Naive thymus-derived CD4-positive, alpha-beta T cell (primary cell): Measurements from ENCODE around the gene SECTM1. TPM values are rescaled to one million over a fixed set of nuclear protein-coding genes. Genes with fewer than 3 reads are reported as not detected.

Source experiments
- ATAC-seq: fragments of 150-1000 bp; cut with Tn5 transposase; 2 replicates; pipeline ENCODE4 v1.10.0; 2021; ENCODE audit warnings: mild to moderate bottlenecking, moderate library complexity
- CTCF ChIA-PET: fragments of 350-600 bp; sonication (Branson Sonifier 250); formaldehyde crosslinking; loops from one replicate; lab custom pipeline; 2021; ENCODE audit warnings: antibody characterized with exemption; lab: Charles Lee
- POLR2A ChIA-PET: fragments of 350-600 bp; sonication (Branson Sonifier 250); formaldehyde crosslinking; loops from one replicate; lab custom pipeline; 2021; ENCODE audit warnings: antibody characterized with exemption, inconsistent platforms; lab: Charles Lee
- DNase-seq, 9 donors: peaks; one replicate each; pipeline versions ENCODE4 v3.0.0 to v3.0.0-alpha.2; 2020 to 2022; ENCODE audit warnings: mixed read lengths in 1 of 9
- H3K27ac ChIP-seq: one replicate; pipeline ENCODE4 v1.7.0; 2013; ENCODE audit warnings: mild to moderate bottlenecking, low read depth, low read length, moderate library complexity
- H3K27me3 ChIP-seq, 2 donors: one replicate each; pipeline ENCODE4 v1.7.0; 2013; ENCODE audit warnings: low read length in 2 of 2, mild to moderate bottlenecking in 2 of 2, moderate library complexity in 2 of 2; ENCODE audit not compliant: control insufficient read depth in 2 of 2, insufficient read depth in 2 of 2
- H3K36me3 ChIP-seq, 3 experiments: 1 replicate in 2 of 3; 2 replicates in 1 of 3; pipeline ENCODE4 v1.7.0; 2013; ENCODE audit warnings: low read length in 3 of 3, mild to moderate bottlenecking in 3 of 3, moderate library complexity in 1 of 3; ENCODE audit not compliant: insufficient read depth in 3 of 3, control insufficient read depth in 2 of 3
- H3K4me1 ChIP-seq, 2 donors: one replicate each; pipeline ENCODE4 v1.7.0; 2013; ENCODE audit warnings: low read length in 2 of 2, mild to moderate bottlenecking in 2 of 2, moderate library complexity in 1 of 2; ENCODE audit not compliant: control insufficient read depth in 2 of 2, insufficient read depth in 2 of 2
- H3K4me3 ChIP-seq: 2 replicates; pipeline ENCODE4 v1.7.0; 2013; ENCODE audit warnings: mild to moderate bottlenecking, low read length
- H3K9me3 ChIP-seq, 3 experiments: 1 replicate in 2 of 3; 2 replicates in 1 of 3; pipeline ENCODE4 v1.7.0; 2013; ENCODE audit warnings: low read length in 3 of 3; ENCODE audit not compliant: control insufficient read depth in 2 of 3
- H3K27ac Mint-ChIP-seq, 9 donors: one replicate each; pipeline ENCODE4 v1.8.0; 2020 to 2022; ENCODE audit warnings: mixed read lengths in 9 of 9, mild to moderate bottlenecking in 8 of 9, moderate library complexity in 5 of 9, inconsistent platforms in 2 of 9
- H3K27me3 Mint-ChIP-seq, 5 donors: one replicate each; pipeline ENCODE4 v1.8.0; 2021 to 2022; ENCODE audit warnings: mixed read lengths in 5 of 5, mild to moderate bottlenecking in 1 of 5
- H3K36me3 Mint-ChIP-seq, 5 donors: one replicate each; pipeline ENCODE4 v1.8.0; 2020 to 2022; ENCODE audit warnings: mixed read lengths in 5 of 5, mild to moderate bottlenecking in 3 of 5, inconsistent platforms in 1 of 5
- H3K4me1 Mint-ChIP-seq, 7 donors: one replicate each; pipeline ENCODE4 v1.8.0; 2020 to 2022; ENCODE audit warnings: mixed read lengths in 7 of 7, mild to moderate bottlenecking in 3 of 7, inconsistent platforms in 1 of 7
- H3K4me3 Mint-ChIP-seq, 10 donors: one replicate each; pipeline ENCODE4 v1.8.0; 2020 to 2022; ENCODE audit warnings: mild to moderate bottlenecking in 10 of 10, mixed read lengths in 10 of 10, moderate library complexity in 6 of 10, inconsistent platforms in 2 of 10
- H3K9me3 Mint-ChIP-seq, 11 donors: one replicate each; pipeline ENCODE4 v1.8.0; 2020 to 2022; ENCODE audit warnings: mixed read lengths in 11 of 11, mild to moderate bottlenecking in 4 of 11, inconsistent platforms in 1 of 11, moderate library complexity in 1 of 11
- intact Hi-C, 2 donors: fragments of 100-400 bp; cut with micrococcal nuclease; formaldehyde crosslinking; loops; one replicate each; pipeline ENCODE4 v1.15.1; 2023
- polyA plus RNA-seq, 2 donors: library from polyadenylated mRNA; unstranded; fragments of 300-500 nt; fragmentation: Illumina TruSeq; gene quantifications; one replicate each; pipeline ENCODE4 v1.2.3, GENCODE V29; 2021
- total RNA-seq, 6 experiments: library from RNA in 5 of 6; stranded (reverse) in 5 of 6; gene quantifications; 1 replicate in 5 of 6; 2 replicates in 1 of 6; pipeline ENCODE4 v1.2.3 and lab custom pipeline; 2021 to 2026

The SECTM1 gene
- total and polyA plus RNA-seq, 7 experiments from 2014 or later: 1.5 to 32.4 (median 3.2) TPM

DNA sequence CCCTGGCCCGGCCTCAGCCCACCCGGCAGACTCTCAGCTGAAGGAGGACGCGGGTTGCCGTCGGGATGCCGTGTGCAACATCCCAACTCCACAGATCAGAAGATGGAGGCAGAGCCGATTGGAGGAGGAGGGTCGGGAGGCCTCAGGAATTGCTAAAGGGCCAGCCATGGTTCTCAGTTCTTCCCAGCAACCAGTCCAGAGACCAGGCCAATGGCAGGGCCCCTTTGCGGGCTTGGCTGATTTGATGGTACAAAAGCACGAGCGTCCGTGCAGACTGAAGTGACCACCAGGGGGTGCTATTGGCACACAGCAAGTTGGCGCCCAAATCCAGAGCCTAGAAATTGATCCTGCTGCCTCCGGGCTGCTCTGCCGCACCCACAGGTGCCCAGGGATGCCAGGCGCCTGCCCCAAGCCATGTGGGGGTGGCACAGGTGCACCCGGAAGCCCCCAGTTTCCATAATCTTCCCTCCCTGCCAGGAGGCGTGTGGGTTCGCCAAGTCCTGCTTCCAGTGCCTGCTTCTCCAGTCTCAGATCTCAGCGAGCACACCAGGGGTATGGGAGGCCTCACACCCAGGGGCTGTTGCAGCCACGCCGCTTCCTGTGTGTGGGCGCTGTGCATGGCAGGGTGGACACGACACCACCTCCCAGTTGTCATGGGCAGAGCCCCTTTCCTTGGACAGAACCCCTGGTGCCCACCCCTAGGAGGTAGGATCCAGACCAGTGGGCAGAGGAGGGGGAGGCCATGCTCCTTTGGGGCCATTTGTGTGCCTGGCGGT, 18.3 kb upstream of the SECTM1 start:
- Mint-ChIP-seq H3K9me3 (no peaks in the 10 kb centered on the region), H3K4me3 (peak overlapping the region in 1 of 10 donors; percentile 34), H3K27me3 (peaks cover 0 to 15% (median 5%) of the 10 kb centered on the region in 5 donors), H3K27ac (no peak overlapping the region), H3K4me1 (peaks cover 0 to 7% (median under 1%) of the 10 kb centered on the region in 7 donors), H3K36me3 (no peaks in the 10 kb centered on the region)
- ATAC-seq (peak; percentile 91), DNase-seq (peak; percentile 59 to 84 (median 77))
- Histone ChIP-seq H3K27me3 (no peaks in the 10 kb centered on the region), H3K4me1 (no peaks in the 10 kb centered on the region), H3K9me3 (no peaks in the 10 kb centered on the region), H3K36me3 (no peaks in the 10 kb centered on the region), H3K4me3 (no peak overlapping the region), H3K27ac (no peak overlapping the region)
- POLR2A ChIA-PET: interaction anchor here (1.2 to 1.6 kb wide), 2 partner anchors 66 to 145 kb away, joined by 3 to 4 read pairs; no protein-coding TSS in a partner anchor
- intact Hi-C loops: loop anchor here (1.0 to 5.0 kb wide), 4 partner anchors 62 to 415 kb away; no protein-coding TSS in a partner anchor
- CTCF ChIA-PET: interaction anchor here (0.8 to 2.6 kb wide), 5 partner anchors 12 to 202 kb away, joined by 3 to 13 read pairs (median 3); no protein-coding TSS in a partner anchor

DNA sequence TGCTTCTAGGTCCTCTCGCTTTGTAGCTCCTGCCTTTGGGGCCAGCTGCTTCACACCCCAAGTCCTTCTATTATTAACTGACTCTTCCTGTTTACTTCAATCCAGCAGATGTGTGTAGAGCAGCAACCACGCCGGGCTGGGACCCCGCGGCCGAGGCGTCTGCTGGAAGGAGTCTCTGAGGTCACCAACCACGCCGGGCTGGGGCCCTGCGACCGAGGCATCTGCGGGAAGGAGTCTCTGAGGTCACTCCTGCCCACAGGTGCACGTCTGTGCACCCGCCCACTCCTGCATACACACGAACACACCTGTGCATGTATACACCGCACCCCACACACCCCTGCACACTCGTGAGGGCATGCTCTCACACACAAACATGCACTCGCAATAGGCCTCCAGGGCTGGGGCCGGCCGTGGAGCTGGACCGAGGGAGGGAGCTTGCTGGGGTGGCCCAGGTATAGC, 17.7 kb upstream of the SECTM1 start:
- intact Hi-C loops: loop anchor here (1.0 to 5.0 kb wide), 3 partner anchors 63 to 416 kb away; no protein-coding TSS in a partner anchor
- H3K27me3 ChIP-seq: no peaks in the 10 kb centered on the region
- Mint-ChIP-seq H3K27me3 (peaks cover 0 to 19% (median 5%) of the 10 kb centered on the region in 5 donors), H3K4me1 (peaks cover 6 to 13% (median 7%) of the 10 kb centered on the region in 7 donors), H3K27ac (no peak overlapping the region), H3K4me3 (no peak overlapping the region), H3K36me3 (no peaks in the 10 kb centered on the region), H3K9me3 (no peaks in the 10 kb centered on the region)
- POLR2A ChIA-PET: interaction anchor here (1.6 kb wide), 1 partner anchor 146 kb away, joined by 4 read pairs; no protein-coding TSS in a partner anchor
- ATAC-seq (no peak), DNase-seq (no peak)
- H3K27ac ChIP-seq: no peak overlapping the region
- H3K9me3 ChIP-seq: no peaks in the 10 kb centered on the region
- CTCF ChIA-PET: interaction anchor here (0.8 to 2.6 kb wide), 4 partner anchors 12 to 203 kb away, joined by 3 to 13 read pairs (median 6); no protein-coding TSS in a partner anchor
- H3K36me3 ChIP-seq: no peaks in the 10 kb centered on the region
- no peaks in the 10 kb centered on the region for H3K4me1 ChIP-seq
- H3K4me3 ChIP-seq: no peak overlapping the region

DNA sequence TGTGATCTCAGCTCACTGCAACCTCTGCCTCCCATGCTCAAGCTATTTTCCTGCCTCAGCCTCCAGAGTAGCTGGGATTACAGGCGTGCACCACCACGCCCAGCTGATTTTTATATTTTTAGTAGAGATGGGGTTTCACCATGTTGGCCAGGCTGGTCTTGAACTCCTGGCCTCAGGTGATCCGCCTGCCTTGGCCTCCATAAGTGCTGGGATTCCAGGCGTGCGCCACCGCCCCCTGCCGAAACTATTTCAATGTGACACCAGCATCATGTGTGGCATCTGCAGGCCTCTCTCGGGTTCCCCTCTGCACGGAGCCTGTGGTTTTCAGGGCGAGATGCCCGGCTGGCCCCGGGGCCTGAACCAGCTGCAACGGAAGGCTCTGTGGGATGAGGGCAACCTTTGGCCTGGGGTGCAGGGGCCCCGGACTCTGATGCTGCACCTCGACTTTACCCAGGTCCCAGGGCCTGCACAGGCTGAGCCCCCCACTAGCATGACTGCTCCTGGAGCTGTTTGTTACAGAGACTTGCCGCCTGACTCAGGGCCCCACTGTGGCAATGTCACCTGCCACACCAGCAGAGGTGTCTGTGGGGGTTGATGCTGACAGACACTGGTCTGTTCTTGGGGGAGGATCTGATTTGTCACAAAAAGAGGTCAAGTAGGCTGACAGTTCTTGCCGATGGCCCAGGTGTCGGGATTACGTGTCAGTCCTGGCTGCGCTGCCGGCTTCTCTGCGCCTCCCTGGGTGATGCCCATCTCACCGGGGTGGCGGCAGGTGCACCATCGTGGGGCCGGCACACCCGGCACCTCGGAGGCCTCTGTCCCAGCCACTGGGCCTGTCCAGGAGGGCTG, 16.8 kb upstream of the SECTM1 start:
- POLR2A ChIA-PET: interaction anchor here (1.6 kb wide), 1 partner anchor 147 kb away, joined by 4 read pairs; no protein-coding TSS in a partner anchor
- intact Hi-C loops: loop anchor here (1.0 to 5.0 kb wide), 3 partner anchors 64 to 417 kb away; no protein-coding TSS in a partner anchor
- Histone ChIP-seq H3K4me3 (no peak overlapping the region), H3K4me1 (no peaks in the 10 kb centered on the region), H3K27ac (no peak overlapping the region), H3K27me3 (no peaks in the 10 kb centered on the region), H3K36me3 (no peaks in the 10 kb centered on the region), H3K9me3 (no peaks in the 10 kb centered on the region)
- CTCF ChIA-PET: interaction anchor here (0.6 to 2.6 kb wide), 7 partner anchors 12 to 203 kb away, joined by 3 to 13 read pairs (median 3); no protein-coding TSS in a partner anchor
- ATAC-seq (peak; percentile 36), DNase-seq (peak in 1 of 9 donors; percentile 24)
- H3K27me3 Mint-ChIP-seq: peaks cover 0 to 20% (median 5%) of the 10 kb centered on the region in 5 donors
- peaks cover 7 to 14% (median 8%) of the 10 kb centered on the region in 7 donors for H3K4me1 Mint-ChIP-seq
- H3K36me3 Mint-ChIP-seq: no peaks in the 10 kb centered on the region
- no peak overlapping the region for H3K4me3 Mint-ChIP-seq
- H3K27ac Mint-ChIP-seq: no peak overlapping the region
- no peaks in the 10 kb centered on the region for H3K9me3 Mint-ChIP-seq

DNA sequence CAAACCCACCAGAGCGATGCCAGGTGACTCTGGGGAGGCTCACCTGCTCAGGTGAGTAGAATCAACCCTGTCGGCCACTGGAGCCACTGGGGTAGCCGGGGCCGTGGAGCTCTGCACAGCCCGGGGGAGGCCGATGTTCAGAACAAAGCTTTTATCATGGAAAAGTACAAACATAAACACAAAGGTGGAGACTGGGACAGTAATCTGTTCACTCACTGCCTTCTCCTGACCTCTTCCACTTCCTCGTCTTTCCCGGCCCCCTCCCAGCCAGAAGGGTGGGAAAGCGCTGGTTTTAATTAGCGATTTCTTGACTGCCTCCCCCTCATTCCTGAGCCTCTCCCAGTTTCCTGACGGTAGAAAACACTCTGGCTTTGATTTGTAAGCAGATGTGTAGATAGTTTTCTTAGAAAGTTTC, 15.7 kb upstream of the SECTM1 start:
- H3K4me1 ChIP-seq: no peaks in the 10 kb centered on the region
- Mint-ChIP-seq H3K36me3 (no peaks in the 10 kb centered on the region), H3K4me3 (no peak overlapping the region), H3K27ac (no peak overlapping the region), H3K9me3 (no peaks in the 10 kb centered on the region), H3K27me3 (peaks cover 0 to 17% (median 5%) of the 10 kb centered on the region in 5 donors), H3K4me1 (peaks cover 7 to 14% (median 8%) of the 10 kb centered on the region in 7 donors)
- no peaks in the 10 kb centered on the region for H3K9me3 ChIP-seq
- H3K27ac ChIP-seq: no peak overlapping the region
- DNase-seq (no peak), ATAC-seq (no peak)
- no peaks in the 10 kb centered on the region for H3K27me3 ChIP-seq
- H3K36me3 ChIP-seq: no peaks in the 10 kb centered on the region
- intact Hi-C loops: no loop called here
- ChIA-PET POLR2A (interaction anchor here (0.6 kb wide), 1 partner anchor 382 kb away, joined by 4 read pairs; no protein-coding TSS in a partner anchor), CTCF (interaction anchor here (0.8 to 1.1 kb wide), 3 partner anchors 50 to 201 kb away, joined by 3 read pairs; no protein-coding TSS in a partner anchor)
- no peak overlapping the region for H3K4me3 ChIP-seq

DNA sequence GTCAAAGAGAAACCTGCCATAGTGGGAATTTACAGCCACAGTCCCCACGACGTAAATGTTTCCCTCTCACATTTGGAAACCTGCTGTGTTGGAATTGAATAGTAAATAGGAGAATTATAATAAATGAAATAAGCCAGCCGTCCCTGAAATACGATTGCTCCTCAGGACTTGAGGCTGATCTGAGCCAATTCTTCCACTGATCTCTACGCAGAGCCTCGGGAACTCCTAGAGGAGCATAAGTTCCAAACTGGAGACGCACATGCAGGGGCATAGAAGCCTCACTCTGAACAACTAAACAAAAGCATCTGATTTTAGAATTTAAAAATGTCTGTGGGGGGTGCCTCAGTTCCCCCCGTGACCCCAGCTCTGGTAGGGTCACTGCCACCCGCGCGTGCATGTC, 15.3 kb upstream of the SECTM1 start:
- no peak overlapping the region for H3K27ac Mint-ChIP-seq
- H3K27ac ChIP-seq: no peak overlapping the region
- ChIA-PET CTCF (interaction anchor here (0.8 kb wide), 1 partner anchor 62 kb away, joined by 3 read pairs; no protein-coding TSS in a partner anchor), POLR2A (no interaction called here)
- no peak overlapping the region for H3K4me3 Mint-ChIP-seq
- H3K27me3 ChIP-seq: no peaks in the 10 kb centered on the region
- H3K36me3 Mint-ChIP-seq: no peaks in the 10 kb centered on the region
- H3K9me3 ChIP-seq: no peaks in the 10 kb centered on the region
- H3K9me3 Mint-ChIP-seq: no peaks in the 10 kb centered on the region
- ATAC-seq (no peak), DNase-seq (no peak)
- intact Hi-C loops: no loop called here
- no peak overlapping the region for H3K4me3 ChIP-seq
- H3K4me1 Mint-ChIP-seq: peaks cover 7 to 14% (median 8%) of the 10 kb centered on the region in 7 donors
- H3K27me3 Mint-ChIP-seq: peaks cover 0 to 17% (median 5%) of the 10 kb centered on the region in 5 donors
- H3K4me1 ChIP-seq: no peaks in the 10 kb centered on the region
- H3K36me3 ChIP-seq: no peaks in the 10 kb centered on the region

DNA sequence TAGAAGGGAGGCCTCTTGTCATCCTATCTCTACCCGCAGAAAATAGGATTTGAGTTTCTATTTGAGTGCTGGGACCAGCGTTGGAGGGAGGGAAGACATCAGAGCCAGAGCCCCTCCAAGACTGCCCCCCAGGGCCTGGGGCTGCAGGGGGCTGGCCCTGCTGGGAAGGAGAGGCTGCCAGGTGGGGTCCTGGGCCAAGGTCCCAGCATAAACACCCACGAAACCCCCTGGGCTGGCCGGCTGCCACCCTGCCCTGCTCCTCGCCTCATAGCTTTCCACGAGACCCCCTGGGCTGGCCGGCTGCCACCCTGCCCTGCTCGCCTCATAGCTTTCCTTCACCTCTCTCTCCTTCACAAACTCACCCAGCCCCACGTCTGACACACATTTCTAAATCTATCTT, 14.9 kb upstream of the SECTM1 start:
- no peak overlapping the region for H3K4me3 Mint-ChIP-seq
- H3K9me3 ChIP-seq: no peaks in the 10 kb centered on the region
- H3K36me3 Mint-ChIP-seq: no peaks in the 10 kb centered on the region
- no peak for ATAC-seq
- no peaks in the 10 kb centered on the region for H3K36me3 ChIP-seq
- no peak overlapping the region for H3K27ac ChIP-seq
- no peaks in the 10 kb centered on the region for H3K4me1 ChIP-seq
- peaks cover 7 to 14% (median 8%) of the 10 kb centered on the region in 7 donors for H3K4me1 Mint-ChIP-seq
- intact Hi-C loops: no loop called here
- DNase-seq: no peak
- CTCF ChIA-PET: no interaction called here
- H3K4me3 ChIP-seq: no peak overlapping the region
- POLR2A ChIA-PET: no interaction called here
- H3K27me3 Mint-ChIP-seq: peaks cover 0 to 17% (median 5%) of the 10 kb centered on the region in 5 donors
- H3K27me3 ChIP-seq: no peaks in the 10 kb centered on the region
- no peak overlapping the region for H3K27ac Mint-ChIP-seq
- H3K9me3 Mint-ChIP-seq: no peaks in the 10 kb centered on the region
